ENCODE results near the gene INVS. TPM values are rescaled to one million over a fixed set of nuclear protein-coding genes. Genes with fewer than 3 reads are reported as not detected.

Gene INVS
- total RNA-seq, 1 donor from 2014 or later: 21.9 TPM

DNA sequence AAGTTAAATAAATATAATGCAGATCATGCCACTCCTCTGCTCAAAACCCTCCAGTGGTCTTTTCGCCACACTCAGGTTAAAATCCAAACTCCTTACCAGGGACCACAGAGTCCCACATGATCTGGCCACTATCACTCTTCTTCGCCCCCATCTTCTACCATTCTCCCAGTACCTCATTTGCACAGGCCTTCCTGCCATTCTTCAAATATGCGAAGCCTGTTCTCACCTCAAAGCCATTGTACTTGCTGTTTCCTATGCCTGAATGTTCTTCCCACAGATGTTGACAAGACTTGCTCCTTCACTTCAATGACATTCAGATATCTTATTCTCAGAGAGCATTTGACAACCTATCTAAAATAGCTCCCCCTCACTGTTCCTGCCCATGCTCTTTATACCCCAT, 242.8 kb downstream of the INVS start:
- no peaks in the 10 kb centered on the region for H3K9me3 ChIP-seq
- no peak for DNase-seq (ENCODE audit: extremely low spot score in 2 of 2)
- H3K4me1 ChIP-seq: peaks cover 4% of the 10 kb centered on the region
- H3K36me3 ChIP-seq: no peaks in the 10 kb centered on the region
- no peak for TF ChIP-seq POLR2A (IDR thresholded peaks at IDR 0.05)
- TF ChIP-seq, protein P1, sequence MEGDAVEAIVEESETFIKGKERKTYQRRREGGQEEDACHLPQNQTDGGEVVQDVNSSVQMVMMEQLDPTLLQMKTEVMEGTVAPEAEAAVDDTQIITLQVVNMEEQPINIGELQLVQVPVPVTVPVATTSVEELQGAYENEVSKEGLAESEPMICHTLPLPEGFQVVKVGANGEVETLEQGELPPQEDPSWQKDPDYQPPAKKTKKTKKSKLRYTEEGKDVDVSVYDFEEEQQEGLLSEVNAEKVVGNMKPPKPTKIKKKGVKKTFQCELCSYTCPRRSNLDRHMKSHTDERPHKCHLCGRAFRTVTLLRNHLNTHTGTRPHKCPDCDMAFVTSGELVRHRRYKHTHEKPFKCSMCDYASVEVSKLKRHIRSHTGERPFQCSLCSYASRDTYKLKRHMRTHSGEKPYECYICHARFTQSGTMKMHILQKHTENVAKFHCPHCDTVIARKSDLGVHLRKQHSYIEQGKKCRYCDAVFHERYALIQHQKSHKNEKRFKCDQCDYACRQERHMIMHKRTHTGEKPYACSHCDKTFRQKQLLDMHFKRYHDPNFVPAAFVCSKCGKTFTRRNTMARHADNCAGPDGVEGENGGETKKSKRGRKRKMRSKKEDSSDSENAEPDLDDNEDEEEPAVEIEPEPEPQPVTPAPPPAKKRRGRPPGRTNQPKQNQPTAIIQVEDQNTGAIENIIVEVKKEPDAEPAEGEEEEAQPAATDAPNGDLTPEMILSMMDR (IDR thresholded peaks at IDR 0.05): no peak
- no peak for TF ChIP-seq POLR2AphosphoS5 (IDR thresholded peaks at IDR 0.05; ENCODE audit: insufficient read depth in 1 of 2, low read depth in 1 of 2)
- H3K4me3 ChIP-seq: no peak overlapping the region
- no peak overlapping the region for H3K27ac ChIP-seq
- no peaks in the 10 kb centered on the region for H3K27me3 ChIP-seq
- intact Hi-C loops (cut with DNase I): no loop called here

DNA sequence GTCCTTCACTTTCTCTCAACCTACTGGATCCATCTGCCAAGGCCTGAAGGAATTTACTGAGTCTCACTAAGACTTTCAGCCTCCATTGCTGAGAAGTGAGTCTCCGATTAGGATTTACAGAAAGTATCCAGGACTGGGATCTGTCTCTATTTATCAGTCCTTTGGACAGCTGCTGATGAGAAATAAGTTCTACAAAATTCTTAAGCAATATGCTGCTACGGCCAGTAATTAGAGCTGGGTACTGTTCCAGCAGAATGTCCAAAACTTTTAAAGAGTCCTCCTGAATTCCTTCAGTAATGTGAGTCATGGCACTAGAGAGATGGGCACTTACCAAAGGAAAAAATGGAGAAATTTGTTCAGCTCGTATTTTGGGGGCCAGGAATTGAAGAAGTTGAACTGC, 247.8 kb downstream of the INVS start:
- peaks cover 25% of the 10 kb centered on the region for H3K4me1 ChIP-seq
- H3K36me3 ChIP-seq: no peaks in the 10 kb centered on the region
- no peak for DNase-seq (ENCODE audit: extremely low spot score in 2 of 2)
- TF ChIP-seq POLR2AphosphoS5 (IDR thresholded peaks at IDR 0.05; ENCODE audit: insufficient read depth in 1 of 2, low read depth in 1 of 2) (no peak), POLR2A (IDR thresholded peaks at IDR 0.05) (no peak)
- TF ChIP-seq, protein P1 (IDR thresholded peaks at IDR 0.05): no peak
- H3K9me3 ChIP-seq: no peaks in the 10 kb centered on the region
- H3K4me3 ChIP-seq: no peak overlapping the region
- H3K27me3 ChIP-seq: no peaks in the 10 kb centered on the region
- H3K27ac ChIP-seq: peak overlapping the region; percentile 5
- intact Hi-C loops (cut with DNase I): no loop called here

DNA sequence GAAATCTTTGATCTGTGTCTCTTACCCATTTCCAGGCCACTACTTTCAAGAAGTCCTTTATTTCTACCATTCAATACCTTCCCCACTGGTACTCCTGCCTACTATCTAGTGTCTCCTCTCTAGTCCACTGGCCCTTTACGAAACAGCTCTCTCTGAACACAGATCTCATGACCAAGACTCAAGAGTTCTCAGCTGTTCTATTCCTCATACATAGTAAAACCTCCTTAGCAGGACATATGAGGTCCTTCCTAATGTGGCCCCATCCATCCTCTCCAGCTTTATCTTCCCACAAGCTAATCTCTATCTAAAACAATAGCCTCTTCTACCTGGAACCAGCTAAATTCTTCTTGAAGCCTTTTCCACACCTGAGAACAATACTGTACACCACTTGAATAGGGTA, 251.1 kb downstream of the INVS start:
- H3K9me3 ChIP-seq: no peaks in the 10 kb centered on the region
- H3K27me3 ChIP-seq: no peaks in the 10 kb centered on the region
- intact Hi-C loops (cut with DNase I): no loop called here
- H3K4me1 ChIP-seq: peaks cover 31% of the 10 kb centered on the region
- H3K36me3 ChIP-seq: no peaks in the 10 kb centered on the region
- TF ChIP-seq POLR2AphosphoS5 (IDR thresholded peaks at IDR 0.05; ENCODE audit: insufficient read depth in 1 of 2, low read depth in 1 of 2) (no peak), POLR2A (IDR thresholded peaks at IDR 0.05) (no peak)
- TF ChIP-seq, protein P1 (IDR thresholded peaks at IDR 0.05): no peak
- DNase-seq (ENCODE audit: extremely low spot score in 2 of 2): no peak
- no peak overlapping the region for H3K27ac ChIP-seq
- no peak overlapping the region for H3K4me3 ChIP-seq

Small RNA genes lying within 50 kb of the gene (small RNA-seq; reads per million reads assigned to genes)
- not detected for gene RN7SL75P

Other genes starting within 250 kb of the INVS start
- 55.7 TPM for gene STX17, start 192.6 kb upstream of the INVS start, total RNA-seq
- gene ERP44, start 243 bp upstream of the INVS start, total RNA-seq: 13.5 TPM